HG03108 (cell line): ENCODE results near the gene HORMAD1.
"Not testable (repeated sequence)": the region's sequence is repeated elsewhere in the genome, so short reads cannot be mapped to it uniquely, and the experiment has no call there.

Source experiments
- ATAC-seq: cut with Tn5 transposase; IDR thresholded peaks from one replicate; pipeline ENCODE4 v1.9.1; 2021; ENCODE audit warnings: moderate library complexity; ENCODE audit not compliant: unreplicated experiment

Gene HORMAD1

GRCh38 chr1:150703427-150703826 lies 17.3 kb downstream of the HORMAD1 start:
- no peak for ATAC-seq

- ATAC-seq, result peak; percentile 99
These were observed 23.4 kb downstream of the HORMAD1 start, which contains the start of gene GOLPH3L for GRCh38 chr1:150696995-150697927. GOLPH3L (minus strand) TSS chr1:150697154; CDS start chr1:150694838, 2,316 bp downstream.

- no peak for ATAC-seq
These were observed 24.1 kb downstream of the HORMAD1 start for GRCh38 chr1:150696590-150696989.

- ATAC-seq, result no peak
These were observed 24.5 kb downstream of the HORMAD1 start for GRCh38 chr1:150696162-150696561.

GRCh38 chr1:150695561-150695960 lies 25.1 kb downstream of the HORMAD1 start:
- no peak for ATAC-seq

GRCh38 chr1:150692720-150693119 lies 28.0 kb downstream of the HORMAD1 start:
- ATAC-seq, result no peak

- ATAC-seq, result no peak
These were observed 31.9 kb downstream of the HORMAD1 start for GRCh38 chr1:150688763-150689162.

- no peak for ATAC-seq
These were observed 34.4 kb downstream of the HORMAD1 start for GRCh38 chr1:150686275-150686674.

GRCh38 chr1:150683914-150684313 lies 36.8 kb downstream of the HORMAD1 start:
- ATAC-seq, result no peak

GRCh38 chr1:150678988-150679387 lies 41.7 kb downstream of the HORMAD1 start:
- ATAC-seq, result no peak

- no peak for ATAC-seq
These were observed 45.8 kb downstream of the HORMAD1 start for GRCh38 chr1:150674881-150675280.

- no peak for ATAC-seq
These were observed 57.4 kb downstream of the HORMAD1 start for GRCh38 chr1:150663321-150663720.

- no peak for ATAC-seq
These were observed 57.9 kb downstream of the HORMAD1 start for GRCh38 chr1:150662811-150663210.

GRCh38 chr1:150661156-150661555 lies 59.5 kb downstream of the HORMAD1 start:
- ATAC-seq, result no peak

GRCh38 chr1:150660584-150660983 lies 60.1 kb downstream of the HORMAD1 start:
- ATAC-seq, result no peak

GRCh38 chr1:150657064-150657463 lies 63.6 kb downstream of the HORMAD1 start:
- ATAC-seq, result not testable (repeated sequence)

GRCh38 chr1:150654635-150655034 lies 66.1 kb downstream of the HORMAD1 start:
- ATAC-seq, result not testable (repeated sequence)

- ATAC-seq, result no peak
These were observed 70.5 kb downstream of the HORMAD1 start for GRCh38 chr1:150650193-150650592.

GRCh38 chr1:150649441-150650075 lies 71.1 kb downstream of the HORMAD1 start:
- no peak for ATAC-seq
